HG02763 (cell line): ENCODE measurements around the gene WDR3.
A peak's percentile ranks its signal among the peaks of the same experiment; 100 is the strongest.
"Not testable (repeated sequence)": the region's sequence is repeated elsewhere in the genome, so short reads cannot be mapped to it uniquely, and the experiment has no call there.

Source experiments
- ATAC-seq: cut with Tn5 transposase; IDR thresholded peaks from one replicate; pipeline ENCODE4 v1.9.1; 2021; ENCODE audit warnings: mild to moderate bottlenecking, moderate library complexity; ENCODE audit not compliant: unreplicated experiment

The WDR3 gene

DNA sequence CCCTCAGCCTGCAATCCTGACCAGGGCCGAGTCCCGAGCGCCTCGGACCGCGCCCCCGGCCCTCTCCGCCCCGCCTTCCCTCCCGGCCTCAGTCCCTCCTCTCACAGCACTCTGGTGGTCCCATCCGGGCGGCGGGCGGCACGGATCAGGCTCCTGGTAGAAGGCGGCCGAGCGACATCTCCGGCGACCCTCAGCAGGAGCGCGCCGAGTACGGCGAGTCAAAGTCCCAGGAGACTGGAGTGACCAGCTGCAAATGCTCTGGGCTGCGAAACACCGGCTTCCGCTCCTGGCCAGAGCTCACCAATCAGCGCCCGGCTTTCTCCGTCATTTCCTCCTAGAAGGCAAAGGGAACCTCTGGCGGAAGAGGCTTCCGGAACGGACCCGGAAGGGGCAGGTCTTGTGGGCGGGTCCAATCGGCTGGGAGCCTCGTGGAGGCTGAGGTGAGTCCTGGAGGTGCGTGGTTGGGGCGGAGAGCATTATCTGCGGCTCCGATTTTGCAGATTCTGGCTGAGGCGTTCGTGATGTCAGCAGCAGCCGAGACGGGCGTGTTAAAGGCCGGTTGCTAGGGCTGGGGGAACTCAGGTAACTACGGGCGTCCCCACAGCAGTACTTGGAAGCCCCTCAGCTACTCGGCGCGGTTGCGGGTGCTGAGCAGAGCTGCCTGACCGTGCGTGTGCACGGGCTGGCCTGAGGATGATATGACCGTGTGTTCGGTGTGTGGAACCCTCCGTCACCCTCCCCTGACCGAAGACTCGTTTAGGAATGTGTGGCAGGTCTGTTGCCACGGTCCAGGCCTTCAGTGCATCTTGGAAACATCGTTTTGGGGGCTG lies at the start of gene WDR3, which contains the start of gene GDAP2:
Gene WDR3, plus strand, starts transcription at position 397 of the 830 bp plus-strand sequence. CDS start 3,581 bp downstream, outside the sequence.
Gene GDAP2, minus strand, starts transcription at position 279 of the 830 bp plus-strand sequence. CDS start 9,264 bp downstream, outside the sequence.
- ATAC-seq = peak; percentile 95

DNA sequence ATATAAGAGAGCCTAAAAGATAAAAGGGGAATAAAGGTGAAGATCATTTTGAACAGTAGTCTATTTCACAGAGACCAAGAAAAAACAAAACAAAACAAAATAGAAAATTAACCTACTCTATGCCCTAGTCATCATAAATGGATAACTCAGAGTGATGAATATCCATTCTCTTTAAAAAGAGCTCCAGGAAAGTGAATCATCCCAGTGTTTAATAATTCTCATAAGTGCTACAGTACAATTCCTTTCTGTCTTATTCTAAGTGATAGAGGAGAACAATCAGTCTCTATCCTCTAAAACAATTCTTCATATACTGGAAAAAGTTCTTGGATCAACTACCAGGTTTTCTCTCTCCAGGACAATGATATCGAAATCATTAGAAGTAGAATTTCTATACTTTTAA lies 45.9 kb upstream of the WDR3 start:
- no peak for ATAC-seq

DNA sequence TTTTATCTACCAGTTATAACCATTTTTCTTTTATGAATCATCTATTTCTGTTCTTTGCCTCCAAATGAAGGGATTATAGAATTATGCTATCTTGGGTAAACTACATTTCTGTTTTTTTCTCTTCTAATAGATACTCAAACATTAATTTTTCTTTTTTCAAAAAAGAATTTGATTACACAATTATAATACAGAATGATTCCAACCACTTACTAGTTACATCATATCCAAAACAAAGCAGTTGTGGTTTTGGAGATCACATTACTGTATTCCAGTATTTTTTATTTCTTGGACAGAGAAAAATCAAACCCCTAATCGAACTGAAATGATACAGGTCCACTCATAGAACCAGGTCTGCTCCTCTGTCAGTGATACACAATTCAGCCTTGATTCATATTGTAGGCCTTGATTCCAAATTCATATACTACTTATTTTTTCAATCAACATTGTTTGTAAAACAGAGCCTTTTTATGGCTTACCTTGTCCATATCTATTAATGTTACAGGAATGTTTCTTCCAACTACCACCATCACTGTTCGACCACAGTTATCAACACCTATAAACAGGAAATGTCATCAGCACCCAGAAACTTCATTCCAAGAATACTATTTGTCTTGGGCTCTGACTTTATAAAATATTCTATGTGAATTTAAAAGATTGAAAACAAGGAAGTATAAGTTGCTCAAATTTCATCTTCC lies 43.3 kb upstream of the WDR3 start:
- ATAC-seq = no peak

DNA sequence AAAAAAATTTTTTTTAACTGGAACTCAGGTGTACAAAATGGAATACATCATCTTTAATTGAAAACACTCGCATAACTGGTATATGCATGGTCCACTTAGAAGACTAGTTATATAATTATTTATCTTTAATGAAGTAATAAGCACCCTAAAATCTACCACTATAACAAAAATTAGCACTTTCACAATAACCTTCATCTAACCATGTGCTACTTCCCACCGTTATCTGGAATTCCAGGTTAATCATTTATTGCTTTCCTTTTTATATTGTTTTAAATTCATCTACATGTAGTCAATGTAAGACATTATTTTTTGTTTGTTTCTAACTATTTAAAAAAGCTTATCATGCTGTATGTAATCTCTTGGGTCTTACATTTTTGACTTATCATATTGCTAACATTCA lies 39.1 kb upstream of the WDR3 start:
- no peak for ATAC-seq

DNA sequence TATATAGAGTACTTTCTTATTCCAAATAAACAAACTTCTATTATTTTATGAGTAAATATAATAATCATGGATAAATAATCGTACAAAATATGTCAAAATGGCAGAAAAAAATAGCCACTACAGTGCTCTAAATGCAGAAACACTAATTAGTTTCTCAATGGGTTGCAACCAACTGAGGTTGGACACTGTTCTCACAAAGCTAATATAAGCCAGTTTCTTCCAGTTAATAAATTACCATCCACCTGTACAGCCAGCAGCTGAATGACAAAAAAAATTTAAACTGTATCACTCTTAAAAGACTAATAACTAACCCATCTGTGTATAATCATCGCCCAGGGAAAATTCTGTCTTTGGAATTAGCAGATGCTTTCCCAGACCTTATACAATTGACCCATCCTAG lies 37.0 kb upstream of the WDR3 start:
- ATAC-seq = no peak

DNA sequence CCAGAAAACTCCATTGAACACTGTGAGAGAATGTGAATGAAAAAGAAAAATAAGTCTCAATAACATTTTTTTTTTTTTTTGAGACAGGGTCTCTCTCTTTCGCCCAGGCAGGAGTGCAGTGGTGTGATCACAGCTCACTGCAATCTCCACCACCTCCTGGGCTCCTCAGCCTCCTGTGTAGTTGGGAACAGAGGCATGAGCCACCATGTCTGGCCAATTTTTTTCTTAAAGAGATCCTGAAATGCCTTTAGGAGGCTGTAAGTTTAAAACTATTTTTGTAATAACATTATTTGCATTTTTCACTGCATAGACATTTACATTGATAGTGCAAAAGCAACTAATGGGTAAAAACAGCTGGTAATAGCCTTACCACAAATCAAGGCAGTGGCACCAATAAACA lies 35.5 kb upstream of the WDR3 start:
- ATAC-seq = no peak

DNA sequence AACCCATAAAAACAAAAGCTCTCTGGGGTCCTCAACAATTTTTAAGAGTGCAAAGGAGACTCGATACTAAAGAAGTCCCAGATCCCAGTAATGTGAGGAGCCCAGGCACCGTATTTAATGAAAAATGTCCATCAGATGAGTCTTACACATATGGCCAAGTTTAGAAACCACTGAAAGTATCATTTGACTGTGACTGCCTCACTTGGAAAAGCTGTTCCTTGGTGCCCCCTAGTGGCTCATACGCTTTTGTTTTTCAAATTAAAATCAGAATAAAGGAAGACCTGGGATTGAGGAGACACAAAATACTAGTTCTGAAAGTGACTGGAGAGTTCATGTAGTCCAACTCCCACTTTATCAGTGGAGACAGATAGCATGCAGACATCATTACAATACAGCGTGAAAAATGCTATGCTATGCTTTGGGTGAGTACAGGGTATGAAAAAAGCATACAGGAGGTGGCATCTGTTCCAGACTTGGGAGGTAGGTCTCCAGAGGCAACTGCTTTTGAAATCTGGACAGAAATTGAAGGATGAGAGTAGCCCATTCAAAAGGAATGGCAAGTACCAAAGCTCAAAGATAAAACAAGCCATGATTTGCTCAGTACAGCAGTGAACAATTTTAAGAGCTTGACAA lies 33.9 kb upstream of the WDR3 start:
- peak; percentile 73 for ATAC-seq

DNA sequence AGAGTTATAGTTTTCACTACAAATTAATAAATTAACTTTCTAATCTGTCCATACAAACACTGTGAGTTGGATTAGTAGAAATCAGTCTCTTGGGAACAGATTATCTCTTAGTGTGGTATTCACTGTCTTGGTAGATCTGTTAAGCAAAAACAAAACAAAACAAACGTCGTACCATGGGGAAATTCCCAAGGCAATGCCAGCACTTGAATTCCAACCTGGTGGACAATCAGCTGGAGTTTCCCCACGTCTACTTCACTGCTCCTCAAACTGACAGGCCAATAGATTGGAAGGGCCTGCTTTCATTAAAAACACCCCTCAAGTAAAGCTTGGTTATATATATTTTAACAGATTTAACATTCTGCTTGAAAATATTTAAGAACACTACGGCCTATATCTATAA lies 32.0 kb upstream of the WDR3 start:
- ATAC-seq = no peak

DNA sequence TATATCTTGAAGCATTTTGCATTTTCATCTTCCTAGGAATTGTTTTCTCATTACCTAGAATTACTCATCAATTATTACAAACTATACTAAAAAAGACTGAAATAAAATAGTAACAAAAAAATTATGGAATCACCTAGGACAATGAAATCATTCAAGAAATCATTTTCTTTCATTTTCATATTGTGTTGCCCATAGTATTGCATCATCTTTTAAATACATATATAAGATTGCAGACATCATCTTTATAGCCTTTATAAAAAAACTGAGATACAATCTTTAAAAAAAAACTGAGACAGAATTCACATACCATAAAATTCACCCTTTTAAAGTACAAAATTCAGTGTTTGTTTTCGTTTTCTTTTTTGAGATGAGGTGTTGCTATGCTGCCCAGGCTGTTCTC lies 29.7 kb upstream of the WDR3 start:
- ATAC-seq = no peak

DNA sequence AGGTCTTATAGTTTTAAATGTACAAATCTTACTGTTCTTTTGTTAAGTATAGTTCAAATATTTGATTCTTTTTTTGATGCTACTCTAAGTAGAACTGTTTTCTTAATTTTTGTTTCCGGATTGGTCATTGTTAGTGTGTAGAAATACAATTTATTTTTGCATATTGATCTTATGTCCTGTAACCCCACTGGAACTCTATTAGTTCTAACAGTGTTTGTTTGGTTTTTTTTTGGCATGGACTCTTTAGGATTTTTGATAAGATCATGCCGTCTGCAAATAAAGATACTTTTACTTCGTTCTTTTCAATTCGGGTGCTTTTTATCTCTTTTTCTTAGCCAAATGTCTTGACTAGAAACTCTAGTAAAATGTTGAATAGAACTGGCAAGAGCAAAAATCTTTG lies 26.6 kb upstream of the WDR3 start:
- no peak for ATAC-seq

DNA sequence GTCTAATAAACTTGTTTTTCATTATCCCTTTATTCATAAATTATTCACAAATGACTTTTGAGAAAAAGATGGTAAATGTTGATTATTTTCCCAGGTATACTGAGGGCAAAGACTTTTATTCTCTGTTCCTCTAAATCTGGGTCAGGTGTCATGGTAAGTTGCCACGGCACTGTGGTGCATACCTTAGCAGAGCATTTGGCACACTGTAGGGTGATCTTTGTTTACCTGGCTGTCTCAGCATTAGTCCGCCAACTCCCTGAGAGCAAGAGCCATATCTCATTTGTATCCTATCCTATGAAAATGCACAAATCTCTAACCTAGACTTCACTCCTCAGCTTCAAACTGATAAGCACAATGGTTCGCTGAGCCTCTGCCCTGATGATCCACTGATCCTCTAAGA lies 25.1 kb upstream of the WDR3 start:
- ATAC-seq = no peak

DNA sequence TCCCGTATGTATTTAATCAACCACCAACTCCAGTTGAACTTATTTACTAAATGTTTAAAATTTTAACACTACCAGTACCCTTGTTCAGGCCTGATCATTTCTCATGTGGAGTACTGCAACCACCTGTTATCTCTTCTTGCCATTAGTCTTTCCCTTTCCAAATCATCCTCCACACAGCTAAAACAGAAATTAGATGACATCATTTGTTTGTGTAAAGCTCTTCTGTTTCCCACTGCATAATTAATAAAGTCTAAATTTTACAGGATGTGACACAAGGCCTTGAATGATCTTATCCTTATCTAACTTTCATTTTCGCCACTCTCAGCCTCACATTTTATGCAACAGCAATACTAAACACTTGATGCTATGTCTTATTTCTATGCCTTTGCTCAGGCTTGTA lies 24.5 kb upstream of the WDR3 start:
- no peak for ATAC-seq

DNA sequence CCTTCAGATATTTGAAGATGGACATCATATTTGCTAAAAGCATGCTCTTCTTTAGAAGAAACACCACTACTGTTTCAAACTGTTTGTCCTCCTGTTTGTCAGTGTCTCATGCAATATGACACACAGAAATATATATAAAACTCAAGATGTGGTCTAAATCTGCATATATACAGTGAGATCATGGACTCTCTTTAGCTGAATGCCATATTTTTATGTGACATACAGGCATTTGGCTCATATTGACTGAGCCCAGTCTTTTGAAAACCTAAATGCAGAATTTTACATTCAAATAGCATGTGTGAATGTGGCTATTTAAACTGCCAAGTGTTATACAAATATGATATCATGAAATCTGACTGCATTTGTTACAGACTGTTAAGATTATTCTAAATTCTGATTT lies 18.5 kb upstream of the WDR3 start:
- ATAC-seq = no peak

DNA sequence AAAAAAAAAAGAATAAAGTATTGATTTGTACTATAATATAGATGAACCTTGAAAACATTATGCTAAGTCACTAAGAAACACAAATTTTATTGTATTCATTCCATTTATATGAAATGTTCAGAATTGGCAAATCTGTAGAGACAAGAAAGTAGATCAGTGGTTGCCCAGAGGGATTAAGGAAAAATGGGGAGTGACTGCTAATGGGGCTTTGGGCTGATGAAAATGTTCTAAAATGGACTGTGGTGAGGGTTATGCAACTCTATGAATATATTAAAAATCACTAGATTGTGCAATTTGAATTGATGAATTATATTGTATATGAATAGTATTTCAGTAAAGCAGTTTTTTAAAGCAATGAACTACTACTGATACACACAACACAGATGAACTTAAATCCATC lies 10.2 kb upstream of the WDR3 start:
- ATAC-seq = no peak

DNA sequence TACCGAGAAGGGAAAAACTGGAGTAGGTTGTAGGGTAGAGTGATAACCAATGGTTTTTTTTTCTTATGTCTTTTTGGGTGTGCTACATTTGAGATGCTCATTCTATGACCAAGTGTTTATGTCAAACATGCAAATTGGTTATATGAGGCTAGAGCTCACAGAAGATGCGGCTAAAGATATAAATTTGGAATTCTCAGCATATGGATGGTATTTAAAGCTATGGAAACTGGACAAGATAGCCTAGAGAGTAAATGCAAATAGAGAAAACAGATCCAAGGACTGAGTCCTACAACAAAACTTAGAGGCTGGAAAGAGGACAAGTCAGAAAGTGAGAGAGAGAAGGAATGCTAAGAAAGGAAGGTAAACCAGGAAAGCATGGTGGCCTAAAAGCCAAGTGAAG lies 7.5 kb upstream of the WDR3 start:
- ATAC-seq = no peak

DNA sequence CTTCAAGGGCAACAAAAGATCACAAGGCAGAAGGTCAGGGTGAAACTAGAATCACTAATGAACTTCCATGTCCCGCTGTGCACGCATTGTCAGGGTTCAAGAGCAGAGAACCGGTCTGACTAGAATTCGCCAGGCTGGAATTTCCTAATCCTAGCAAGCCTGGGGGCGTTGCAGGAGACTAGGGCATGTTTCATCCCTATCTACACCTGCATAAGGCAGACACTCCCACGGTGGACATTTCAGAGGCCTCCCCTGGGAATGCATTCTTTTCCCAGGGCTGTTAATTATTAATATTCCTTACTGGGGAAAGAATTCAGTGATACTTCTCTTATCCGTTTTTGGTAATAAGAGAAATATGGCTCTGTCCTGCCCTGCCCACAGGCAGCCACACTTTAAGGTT lies 6.8 kb upstream of the WDR3 start:
- not testable (repeated sequence) for ATAC-seq

DNA sequence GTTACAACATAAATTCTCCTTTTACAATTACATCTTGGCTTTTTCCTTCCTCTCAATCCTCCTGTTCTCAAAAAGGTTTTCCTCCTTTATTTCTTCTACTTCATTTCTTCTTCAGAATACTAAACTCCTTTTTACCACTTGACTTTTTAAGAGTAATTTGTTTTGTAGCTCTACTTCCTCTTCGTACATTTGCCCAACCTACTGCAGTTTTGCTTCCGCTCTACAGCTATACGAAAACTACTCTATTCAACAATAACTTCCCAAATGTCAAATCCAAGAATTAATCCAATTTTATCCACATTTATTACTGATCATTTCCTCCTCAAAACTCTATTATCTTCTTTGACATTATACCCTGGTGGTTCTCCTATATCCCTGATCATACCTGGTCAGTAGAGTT lies 3.6 kb upstream of the WDR3 start:
- ATAC-seq = no peak

DNA sequence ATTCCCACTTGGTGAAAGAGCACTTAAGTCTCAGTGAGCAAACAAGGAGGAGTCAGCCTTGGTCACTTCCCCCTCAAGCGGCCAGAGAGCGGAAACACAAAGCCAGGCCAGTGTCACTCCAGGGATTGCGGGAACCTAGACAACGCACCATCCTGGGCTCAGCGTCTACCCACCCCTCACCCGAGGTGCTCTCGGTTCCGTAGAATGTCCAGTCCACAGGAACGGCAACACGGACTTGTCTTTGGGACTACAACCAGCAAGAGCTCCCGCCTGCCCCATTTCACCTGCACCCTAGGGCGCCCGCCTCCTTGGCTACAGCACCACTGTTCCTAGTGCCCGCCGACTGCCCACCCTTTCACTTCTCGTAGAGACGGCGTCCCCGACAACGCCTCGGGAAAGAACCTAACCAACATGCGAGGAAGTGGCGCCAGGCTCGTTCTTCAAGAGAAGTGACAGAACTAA lies 627 bp upstream of the WDR3 start:
- peak; percentile 29 for ATAC-seq

DNA sequence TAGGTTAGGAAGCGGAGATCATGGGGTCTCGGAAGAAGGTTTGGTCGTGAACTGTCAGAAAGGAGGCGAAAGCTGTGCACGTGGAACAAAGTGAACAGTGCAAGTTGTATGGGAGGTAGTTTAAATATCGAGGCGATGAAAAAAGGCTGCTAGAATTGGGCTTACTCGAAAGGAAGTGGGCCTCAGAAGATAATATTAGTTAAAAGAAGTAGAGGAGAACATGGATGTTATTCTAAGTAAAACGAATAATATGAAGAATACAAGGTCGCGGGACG lies 571 bp downstream of the WDR3 start:
- ATAC-seq = no peak

DNA sequence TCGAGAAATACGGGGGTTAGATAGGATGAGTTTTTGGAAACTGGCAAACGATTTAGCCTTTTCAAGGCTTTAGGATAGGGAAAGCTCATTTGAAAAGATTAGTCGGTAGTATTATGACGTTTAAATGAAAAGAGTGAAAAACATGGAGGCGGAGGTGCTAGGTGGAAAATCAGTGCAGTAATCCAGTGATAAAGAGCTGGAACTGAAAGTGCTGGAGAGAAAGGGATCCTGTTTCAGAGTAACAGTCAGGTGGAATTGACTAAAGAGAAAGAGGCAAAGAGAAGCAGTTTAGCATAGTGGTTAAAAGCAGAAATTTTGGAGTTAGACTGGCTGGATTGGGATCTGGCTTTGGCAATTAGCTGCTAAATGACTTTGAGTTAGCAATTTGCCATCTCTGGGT lies 945 bp downstream of the WDR3 start:
- no peak for ATAC-seq

DNA sequence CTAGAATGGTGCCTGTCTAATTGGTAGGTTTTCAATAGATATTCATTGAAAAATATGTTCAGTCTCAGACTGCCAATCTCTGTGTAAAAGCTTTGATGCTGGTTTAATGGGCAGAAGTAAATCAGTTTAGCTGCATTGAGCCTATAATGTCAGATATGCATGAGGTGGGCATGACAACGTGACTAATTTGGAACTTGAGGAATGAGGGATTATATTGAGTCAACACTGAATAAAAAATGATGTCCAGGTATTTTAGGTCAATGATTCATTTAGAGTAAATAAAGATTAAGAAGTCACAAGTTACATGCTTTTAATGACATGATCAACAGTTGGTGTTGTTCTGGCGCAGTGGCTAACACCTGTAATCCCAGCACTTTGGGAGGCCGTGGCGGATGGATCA lies 3.0 kb downstream of the WDR3 start:
- no peak for ATAC-seq

DNA sequence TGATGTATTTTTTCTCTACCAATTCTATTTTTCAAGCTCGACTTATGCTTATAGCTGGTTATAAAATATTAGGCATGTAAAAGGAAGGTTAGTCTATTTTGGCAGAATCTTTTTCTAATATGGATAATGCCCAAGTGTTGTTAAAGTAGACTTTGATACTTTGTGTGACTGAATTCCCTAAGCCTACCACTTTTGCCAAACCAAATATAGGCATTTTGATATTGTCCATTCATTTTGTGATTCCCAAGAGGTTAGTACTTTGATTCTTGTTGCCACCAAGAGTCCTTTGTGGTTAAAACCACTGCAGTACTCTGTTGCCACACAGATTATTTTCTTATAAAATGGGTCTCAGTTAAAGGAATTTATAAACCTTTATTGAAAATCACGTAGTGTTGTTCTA lies 4.2 kb downstream of the WDR3 start:
- no peak for ATAC-seq
